ENCODE measurements around the gene CPT1C.

GRCh38 chr19:49656456-49657109 is 34.3 kb upstream of the CPT1C start:
- TF ChIP-seq CTCF (IDR thresholded peaks at IDR 0.05; ENCODE audit: extremely low read depth in 1 of 2, insufficient read depth in 1 of 2, low read depth in 1 of 2, low read length in 2 of 2) (no peak), EZH2 (IDR thresholded peaks at IDR 0.05; ENCODE audit: borderline replicate concordance, low read depth, low read length, severe bottlenecking) (no peak), POLR2A (IDR thresholded peaks at IDR 0.05; ENCODE audit: low read depth, low read length) (no peak)
